ACC112 (cell line): Measurements from ENCODE around the gene PALM3.

ENCODE experiments used
- H2AFZ ChIP-seq: fragments of 200-600 bp; sonication (generic); one replicate; pipeline ENCODE4 v1.6.0; 2017; ENCODE audit warnings: antibody characterized with exemption, low read length; ENCODE audit not compliant: unreplicated experiment
- H3K27ac ChIP-seq: fragments of 200-600 bp; sonication (generic); 2 replicates; pipeline ENCODE4 v1.5.1; 2014; ENCODE audit warnings: low read depth, mild to moderate bottlenecking, antibody characterized with exemption, low read length, moderate library complexity
- H3K27me3 ChIP-seq: fragments of 200-600 bp; sonication (generic); 2 replicates; pipeline ENCODE4 v1.6.1; 2014; ENCODE audit warnings: mild to moderate bottlenecking, antibody characterized with exemption, low read length, moderate library complexity, mixed read lengths; ENCODE audit not compliant: insufficient read depth
- H3K36me3 ChIP-seq: fragments of 200-600 bp; sonication (generic); 2 replicates; pipeline ENCODE4 v1.6.1; 2016; ENCODE audit warnings: mild to moderate bottlenecking, antibody characterized with exemption, low read length, moderate library complexity, mixed read lengths; ENCODE audit not compliant: insufficient read depth
- H3K4me1 ChIP-seq: fragments of 200-600 bp; sonication (generic); one replicate; pipeline ENCODE4 v1.6.1; 2016; ENCODE audit warnings: low read length, mixed read lengths; ENCODE audit not compliant: insufficient read depth, unreplicated experiment, control insufficient read depth
- H3K4me3 ChIP-seq: fragments of 200-600 bp; sonication (generic); 2 replicates; pipeline ENCODE4 v1.5.1; 2014; ENCODE audit warnings: mild to moderate bottlenecking, low read depth, low read length
- H3K79me2 ChIP-seq: fragments of 200-600 bp; sonication (generic); one replicate; pipeline ENCODE4 v1.6.0; 2016; ENCODE audit warnings: low read length; ENCODE audit not compliant: control insufficient read depth, unreplicated experiment, insufficient read depth

PALM3 gene

GRCh38 chr19:14006085-14006765, 55.7 kb downstream of the PALM3 start, which contains the start of gene RFX1:
TSS of gene RFX1 (minus strand) at chr19:14006320. CDS start at chr19:13993843, 12,477 bp downstream.
- H3K36me3 ChIP-seq: no peaks in the 10 kb centered on the region
- H3K4me3 ChIP-seq: peak within 1 kb of the TSS; percentile 91
- peaks cover 7% of the 10 kb centered on the region for H3K4me1 ChIP-seq
- peak within 1 kb of the TSS; percentile 94 for H3K27ac ChIP-seq
- H2AFZ ChIP-seq: peak within 1 kb of the TSS; percentile 81
- H3K79me2 ChIP-seq: peaks cover 9% of the 10 kb centered on the region
- H3K27me3 ChIP-seq: no peaks in the 10 kb centered on the region

- H3K4me3 ChIP-seq: peak overlapping the region; percentile 91
- peaks cover 7% of the 10 kb centered on the region for H3K4me1 ChIP-seq
- no peaks in the 10 kb centered on the region for H3K27me3 ChIP-seq
- H3K27ac ChIP-seq: peak overlapping the region; percentile 94
- H3K36me3 ChIP-seq: no peaks in the 10 kb centered on the region
- H2AFZ ChIP-seq: no peak overlapping the region
- peaks cover 9% of the 10 kb centered on the region for H3K79me2 ChIP-seq
Observed at GRCh38 chr19:14005349-14006084, 56.4 kb downstream of the PALM3 start.

DNA sequence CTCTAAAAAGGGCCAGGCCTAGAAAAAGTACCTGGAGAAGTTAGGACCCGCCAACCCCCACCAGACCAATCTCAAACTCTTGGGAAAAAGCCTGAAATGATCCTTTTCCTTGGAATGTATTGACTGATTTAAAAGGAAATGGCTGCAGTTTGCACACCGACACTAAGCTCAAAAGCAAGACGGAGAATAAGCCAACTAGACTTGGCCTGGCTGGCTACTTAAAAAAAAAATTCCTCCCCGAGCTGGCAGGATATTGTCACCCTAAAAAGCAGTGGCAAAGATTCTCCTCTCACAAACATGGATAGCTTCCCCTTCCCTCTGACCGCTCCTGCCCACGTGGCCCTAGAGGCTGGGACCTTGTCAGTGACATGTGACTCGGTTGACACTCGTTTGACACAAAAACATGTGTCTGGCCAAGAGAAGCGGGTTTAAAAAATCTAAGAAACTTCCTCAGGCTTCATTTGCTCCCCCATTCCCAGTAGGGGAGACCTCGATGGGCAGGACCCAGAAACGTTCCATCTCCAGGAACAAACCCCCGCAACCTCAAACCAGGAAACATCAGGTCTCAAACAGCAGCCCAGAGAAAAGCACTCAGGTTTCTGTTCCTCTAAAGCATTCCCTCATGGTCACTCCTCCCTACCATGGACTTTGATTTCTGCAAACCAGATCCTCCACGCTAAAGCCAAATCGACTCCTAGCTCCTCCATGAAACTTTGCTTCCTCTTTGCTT, 57.1 kb downstream of the PALM3 start:
- Histone ChIP-seq H3K36me3 (no peaks in the 10 kb centered on the region), H3K4me1 (peaks cover 7% of the 10 kb centered on the region), H3K4me3 (peak overlapping the region; percentile 91), H2AFZ (no peak overlapping the region), H3K79me2 (peaks cover 9% of the 10 kb centered on the region), H3K27me3 (no peaks in the 10 kb centered on the region), H3K27ac (peak overlapping the region; percentile 13)
